HG03439 (cell line): ENCODE measurements around the gene WTAP.

Experiments used
- ATAC-seq: cut with Tn5 transposase; IDR thresholded peaks from one replicate; pipeline ENCODE4 v1.9.1; 2021; ENCODE audit warnings: mild to moderate bottlenecking, moderate library complexity; ENCODE audit not compliant: unreplicated experiment

The WTAP gene

DNA sequence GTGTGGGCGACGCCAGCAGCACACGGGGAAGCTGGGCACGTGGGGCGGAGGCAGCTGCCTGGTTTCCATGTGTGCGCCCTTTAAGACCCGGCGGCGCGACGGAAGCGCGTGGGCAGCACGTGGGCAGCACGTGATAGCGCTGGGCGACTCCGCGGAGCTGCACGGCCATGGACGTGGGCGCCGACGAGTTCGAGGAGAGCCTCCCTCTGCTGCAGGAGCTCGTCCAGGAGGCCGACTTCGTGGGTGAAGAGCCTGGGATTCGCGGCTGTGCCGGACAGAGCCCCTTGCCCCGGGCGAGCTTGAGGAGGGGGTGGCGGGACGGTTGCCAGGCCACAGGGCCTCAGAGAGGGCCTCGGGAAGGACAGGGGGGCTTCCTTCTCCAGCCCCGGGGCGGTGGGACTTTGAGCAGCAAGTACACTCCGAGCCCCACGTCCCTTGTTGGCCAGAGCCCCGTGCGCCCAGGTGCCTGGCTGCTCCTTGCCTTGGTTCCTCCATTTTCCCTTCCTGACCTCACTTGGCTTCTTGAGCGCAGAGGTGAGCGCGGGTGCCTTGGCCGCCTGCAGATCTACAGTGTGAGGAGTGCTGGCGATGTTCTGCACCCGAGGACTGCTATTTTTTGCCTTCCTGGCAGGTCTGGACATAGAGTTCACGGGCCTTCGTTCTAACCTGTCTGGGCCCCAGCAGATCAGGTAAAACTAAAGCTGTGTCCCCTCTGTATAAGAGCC, 73.0 kb downstream of the WTAP start, which contains the start of gene PNLDC1:
Gene PNLDC1 (plus strand): TSS at position 136 of the 725 bp plus-strand sequence. CDS start 32 bp downstream, at position 168.
- no peak for ATAC-seq

DNA sequence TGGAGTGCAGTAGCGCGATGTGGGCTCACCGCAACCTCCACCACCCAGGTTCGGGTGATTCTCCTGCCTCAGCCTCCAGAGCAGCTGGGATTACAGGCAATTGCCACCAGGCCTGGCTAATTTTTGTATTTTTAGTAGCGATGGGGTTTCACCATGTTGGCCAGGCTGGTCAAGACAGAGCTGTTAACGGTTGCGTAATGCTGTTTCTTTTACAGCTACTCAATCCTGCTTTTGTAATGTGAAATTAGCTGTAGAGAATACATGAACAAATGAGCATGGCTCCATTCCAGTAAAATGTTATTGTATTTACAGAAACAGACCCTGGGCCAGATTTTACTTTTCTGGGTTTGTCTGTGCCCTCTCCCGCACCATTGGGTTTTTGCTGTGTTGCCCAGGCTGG, 74.6 kb downstream of the WTAP start:
- ATAC-seq, result no peak

DNA sequence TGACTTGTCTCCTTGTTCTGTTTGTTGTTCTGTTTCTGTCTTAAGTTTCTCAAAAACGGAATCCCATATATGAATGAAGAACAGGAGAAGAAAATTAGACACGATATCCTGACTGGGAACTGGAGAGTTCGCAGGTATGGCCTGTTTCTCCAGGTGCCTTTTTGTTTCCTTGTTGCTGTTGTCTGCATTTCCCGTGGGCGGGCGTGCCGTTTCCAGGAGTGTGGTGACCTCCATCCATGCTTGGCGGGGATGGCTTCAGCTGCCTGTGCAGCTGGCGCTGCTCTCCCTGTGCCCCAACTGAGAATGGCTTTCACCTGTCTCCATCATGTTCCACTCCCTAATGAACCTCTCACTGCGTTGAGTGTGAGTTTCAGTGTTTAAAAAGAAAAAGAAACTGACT, 77.2 kb downstream of the WTAP start:
- ATAC-seq, result no peak

DNA sequence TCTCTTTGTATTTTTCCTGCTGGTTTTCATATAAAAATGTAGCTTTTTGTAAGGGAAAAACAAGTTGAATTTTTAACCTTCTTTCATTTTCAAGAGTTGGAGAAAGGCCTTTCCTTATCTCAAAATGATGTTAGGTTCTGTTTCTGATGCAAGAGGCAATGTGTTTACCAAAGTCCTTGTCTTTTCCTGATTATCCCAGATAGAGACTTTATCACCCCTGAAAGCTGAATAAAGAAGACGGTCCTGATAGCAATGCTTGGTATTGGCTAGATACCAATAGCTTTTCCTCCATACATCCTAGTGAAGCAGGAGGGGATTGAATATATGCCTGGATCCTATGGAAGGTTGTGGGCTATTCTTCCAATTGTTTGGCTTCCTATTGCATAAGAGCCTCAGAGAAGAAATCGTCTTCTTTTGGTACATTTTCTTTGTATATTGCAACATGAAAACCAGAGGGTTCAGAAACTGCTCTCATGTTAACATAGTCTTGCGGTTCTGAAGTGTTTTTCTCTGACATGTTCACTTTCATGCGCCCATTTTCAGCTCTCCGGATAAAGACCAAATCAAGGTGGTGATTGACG, 78.2 kb downstream of the WTAP start:
- no peak for ATAC-seq
